Loucy (cell line): Measurements from ENCODE around the gene CDH2.

Source experiments
- H2AFZ ChIP-seq: fragments of 200-600 bp; sonication (generic); 2 replicates; pipeline ENCODE4 v1.6.0; 2016; ENCODE audit warnings: antibody characterized with exemption, mild to moderate bottlenecking, low read length, moderate library complexity
- H3F3A ChIP-seq: fragments of 200-600 bp; 2 replicates; pipeline ENCODE4 v1.6.0; 2016; ENCODE audit warnings: antibody characterized with exemption, low read depth, mild to moderate bottlenecking
- H3K27me3 ChIP-seq: fragments of 200-600 bp; sonication (generic); 2 replicates; pipeline ENCODE4 v1.6.1; 2014; ENCODE audit warnings: low read length, mild to moderate bottlenecking; ENCODE audit not compliant: insufficient read depth, poor library complexity, severe bottlenecking
- H3K36me3 ChIP-seq: fragments of 200-600 bp; sonication (generic); 2 replicates; pipeline ENCODE4 v1.6.1; 2016; ENCODE audit warnings: low read length; ENCODE audit not compliant: insufficient read depth
- H3K4me1 ChIP-seq: fragments of 200-600 bp; sonication (generic); 2 replicates; pipeline ENCODE4 v1.5.1; 2014; ENCODE audit warnings: low read length, mild to moderate bottlenecking; ENCODE audit not compliant: insufficient read depth, poor library complexity, severe bottlenecking
- H3K4me2 ChIP-seq: fragments of 200-600 bp; sonication (generic); 2 replicates; pipeline ENCODE4 v1.6.0; 2014; ENCODE audit warnings: antibody characterized with exemption, low read length, low read depth, mild to moderate bottlenecking; ENCODE audit not compliant: poor library complexity, severe bottlenecking
- H3K4me3 ChIP-seq: fragments of 200-600 bp; sonication (generic); 2 replicates; pipeline ENCODE4 v1.5.1; 2014; ENCODE audit warnings: low read length, mild to moderate bottlenecking, mixed read lengths; ENCODE audit not compliant: poor library complexity, severe bottlenecking
- H3K79me2 ChIP-seq: fragments of 200-600 bp; sonication (generic); 2 replicates; pipeline ENCODE4 v1.6.1; 2014; ENCODE audit warnings: low read length; ENCODE audit not compliant: insufficient read depth
- H3K9ac ChIP-seq: fragments of 200-600 bp; sonication (generic); 2 replicates; pipeline ENCODE4 v1.6.0; 2014; ENCODE audit warnings: mild to moderate bottlenecking, low read depth, low read length, moderate library complexity; ENCODE audit not compliant: poor library complexity, severe bottlenecking
- H3K9me2 ChIP-seq: fragments of 200-600 bp; sonication (generic); replicated peaks from 2 replicates; pipeline ENCODE4 v1.6.1; 2016; ENCODE audit warnings: low read depth, low read length, mixed read lengths
- H3K9me3 ChIP-seq: fragments of 200-600 bp; sonication (generic); 2 replicates; pipeline ENCODE4 v1.6.1; 2014; ENCODE audit warnings: mild to moderate bottlenecking, antibody characterized with exemption, low read length, low read depth; ENCODE audit not compliant: insufficient read depth
- H4K20me1 ChIP-seq: fragments of 200-600 bp; sonication (generic); 2 replicates; pipeline ENCODE4 v1.6.0; 2014; ENCODE audit warnings: antibody characterized with exemption, low read length, mild to moderate bottlenecking; ENCODE audit not compliant: insufficient read depth, poor library complexity, severe bottlenecking
- EZH2phosphoT487 ChIP-seq: fragments of 200-600 bp; IDR thresholded peaks from 2 replicates; pipeline ENCODE4 v1.6.1; 2018; ENCODE audit warnings: antibody characterized with exemption, mild to moderate bottlenecking, moderate library complexity, borderline replicate concordance
- TF ChIP-seq, protein P1 (sequence below): fragments of 200-600 bp; sonication (generic); conservative IDR thresholded peaks from 2 replicates; pipeline ENCODE4 v1.5.1; 2014; ENCODE audit warnings: mild to moderate bottlenecking, antibody characterized with exemption, low read length

CDH2 gene

DNA sequence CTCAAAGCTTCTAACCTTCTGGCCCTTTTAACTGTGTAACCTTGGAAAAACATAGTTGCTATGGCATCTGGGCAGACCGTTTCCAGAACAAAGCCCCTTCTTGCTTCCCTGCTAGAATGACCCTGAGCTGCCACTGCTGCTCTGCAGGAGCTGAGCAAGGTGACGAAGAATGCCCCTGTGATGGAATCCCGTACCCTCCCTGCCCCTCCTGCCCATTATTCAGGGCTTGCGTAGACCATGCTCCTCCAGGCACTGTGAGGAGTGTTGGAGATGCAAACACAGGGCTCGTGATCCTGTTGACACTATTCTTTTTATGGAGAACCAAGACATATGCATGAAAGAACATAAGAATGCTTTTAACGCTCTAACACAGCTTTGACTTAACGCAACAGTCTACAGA lies 191.1 kb downstream of the CDH2 start:
- no peaks in the 10 kb centered on the region for H4K20me1 ChIP-seq

DNA sequence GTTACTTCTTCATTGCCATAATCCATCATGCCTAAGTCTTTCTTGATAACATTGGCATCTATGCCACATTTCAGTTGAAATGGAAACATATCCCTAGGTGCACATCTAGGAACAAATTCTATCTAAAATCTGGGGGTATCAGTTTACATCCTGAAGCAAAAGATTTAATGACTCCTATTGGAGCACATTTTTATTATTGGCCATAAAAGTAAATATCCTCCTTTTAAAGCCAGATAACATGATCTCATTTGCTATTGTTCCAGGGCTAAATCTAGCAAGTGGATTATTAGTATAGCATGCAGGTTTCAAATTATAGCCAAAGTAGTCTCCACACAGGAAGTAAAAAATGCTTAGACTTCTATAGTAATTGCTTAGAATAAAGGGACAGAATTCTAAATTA lies 193.2 kb downstream of the CDH2 start:
- Histone ChIP-seq H3K9me3 (no peaks in the 10 kb centered on the region), H2AFZ (no peak overlapping the region), H3K27me3 (no peaks in the 10 kb centered on the region), H3K79me2 (no peaks in the 10 kb centered on the region), H3K9me2 (no peaks in the 10 kb centered on the region), H3K9ac (no peak overlapping the region), H3K36me3 (peaks cover 44% of the 10 kb centered on the region; the same call in 1 of the 2 replicates), H4K20me1 (no peaks in the 10 kb centered on the region), H3K4me2 (no peak overlapping the region), H3F3A (no peaks in the 10 kb centered on the region), H3K4me3 (no peak overlapping the region), H3K4me1 (no peaks in the 10 kb centered on the region)
- TF ChIP-seq EZH2phosphoT487: no peak
- TF ChIP-seq, protein P1, sequence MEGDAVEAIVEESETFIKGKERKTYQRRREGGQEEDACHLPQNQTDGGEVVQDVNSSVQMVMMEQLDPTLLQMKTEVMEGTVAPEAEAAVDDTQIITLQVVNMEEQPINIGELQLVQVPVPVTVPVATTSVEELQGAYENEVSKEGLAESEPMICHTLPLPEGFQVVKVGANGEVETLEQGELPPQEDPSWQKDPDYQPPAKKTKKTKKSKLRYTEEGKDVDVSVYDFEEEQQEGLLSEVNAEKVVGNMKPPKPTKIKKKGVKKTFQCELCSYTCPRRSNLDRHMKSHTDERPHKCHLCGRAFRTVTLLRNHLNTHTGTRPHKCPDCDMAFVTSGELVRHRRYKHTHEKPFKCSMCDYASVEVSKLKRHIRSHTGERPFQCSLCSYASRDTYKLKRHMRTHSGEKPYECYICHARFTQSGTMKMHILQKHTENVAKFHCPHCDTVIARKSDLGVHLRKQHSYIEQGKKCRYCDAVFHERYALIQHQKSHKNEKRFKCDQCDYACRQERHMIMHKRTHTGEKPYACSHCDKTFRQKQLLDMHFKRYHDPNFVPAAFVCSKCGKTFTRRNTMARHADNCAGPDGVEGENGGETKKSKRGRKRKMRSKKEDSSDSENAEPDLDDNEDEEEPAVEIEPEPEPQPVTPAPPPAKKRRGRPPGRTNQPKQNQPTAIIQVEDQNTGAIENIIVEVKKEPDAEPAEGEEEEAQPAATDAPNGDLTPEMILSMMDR: no peak

More for the DNA sequence above, 191.1 kb downstream of the CDH2 start:
- Histone ChIP-seq H3K4me1 (no peaks in the 10 kb centered on the region), H3K9me3 (no peaks in the 10 kb centered on the region), H3K9ac (no peak overlapping the region), H3F3A (no peaks in the 10 kb centered on the region), H3K27me3 (no peaks in the 10 kb centered on the region), H3K79me2 (no peaks in the 10 kb centered on the region), H3K4me3 (no peak overlapping the region), H3K9me2 (no peaks in the 10 kb centered on the region), H2AFZ (no peak overlapping the region), H3K4me2 (no peak overlapping the region), H3K36me3 (peaks cover 46% of the 10 kb centered on the region; the same call in 1 of the 2 replicates)
- no peak for TF ChIP-seq EZH2phosphoT487
- TF ChIP-seq, protein P1: no peak

DNA sequence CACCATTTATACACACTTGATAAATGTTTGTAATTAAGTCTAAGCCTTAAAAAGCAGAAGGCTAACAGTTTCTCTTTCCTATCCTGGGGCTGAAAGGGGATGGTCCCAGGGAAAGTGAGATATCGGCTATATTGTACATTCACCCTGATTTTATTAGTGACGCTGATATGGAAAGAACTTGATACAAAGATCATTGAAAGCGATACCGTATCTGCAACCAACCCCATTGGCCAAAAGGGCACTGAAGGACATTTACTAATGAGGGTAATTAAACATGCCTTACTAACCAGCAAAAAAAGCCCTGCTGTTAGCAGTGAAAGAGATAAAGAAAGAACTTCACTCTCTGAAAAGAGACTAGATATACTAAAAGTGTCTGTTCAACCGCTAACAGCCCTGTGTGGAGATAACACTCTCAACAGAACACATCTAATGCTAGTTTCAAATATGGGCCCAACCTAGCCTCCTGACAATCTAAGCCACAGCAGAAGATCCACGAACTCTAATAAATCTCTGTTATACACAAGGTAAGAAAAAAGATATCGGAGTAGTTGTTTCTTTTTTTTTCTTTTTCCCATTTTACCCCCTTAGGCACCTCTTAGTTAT lies 200.0 kb downstream of the CDH2 start:
- no peak overlapping the region for H3K9ac ChIP-seq

More for the DNA sequence above, 200.0 kb downstream of the CDH2 start:
- TF ChIP-seq, protein P1: no peak
- no peak for TF ChIP-seq EZH2phosphoT487
- Histone ChIP-seq H3K79me2 (no peaks in the 10 kb centered on the region), H3K36me3 (peaks cover 16% of the 10 kb centered on the region; the same call in 1 of the 2 replicates), H3K4me2 (no peak overlapping the region), H3K27me3 (no peaks in the 10 kb centered on the region), H3F3A (no peaks in the 10 kb centered on the region), H4K20me1 (no peaks in the 10 kb centered on the region), H3K9me2 (no peaks in the 10 kb centered on the region), H3K4me3 (no peak overlapping the region), H2AFZ (no peak overlapping the region), H3K4me1 (no peaks in the 10 kb centered on the region), H3K9me3 (no peaks in the 10 kb centered on the region)
